NCI-H128 (cell line): ENCODE results near the gene BUB1B.
A peak's percentile ranks its signal among the peaks of the same experiment; 100 is the strongest.
"Not testable (repeated sequence)": the region's sequence is repeated elsewhere in the genome, so short reads cannot be mapped to it uniquely, and the experiment has no call there.

Source experiments
- DNase-seq: peaks from one replicate; lab custom pipeline; 2025; ENCODE audit not compliant: unreplicated experiment; lab: John Stamatoyannopoulos, UW

Gene BUB1B

GRCh38 chr15:40160689-40161688, at the start of gene BUB1B:
TSS of gene BUB1B (plus strand) at chr15:40161069. CDS start at chr15:40161221, 152 bp downstream.
- DNase-seq, result peak; percentile 84

- no peak for DNase-seq
Measured at GRCh38 chr15:40111888-40112287, 49.0 kb upstream of the BUB1B start.

GRCh38 chr15:40112789-40113188, 48.1 kb upstream of the BUB1B start:
- no peak for DNase-seq

GRCh38 chr15:40114218-40114617, 46.7 kb upstream of the BUB1B start:
- no peak for DNase-seq

- DNase-seq, result not testable (repeated sequence)
Measured at GRCh38 chr15:40115106-40115505, 45.8 kb upstream of the BUB1B start.

GRCh38 chr15:40115670-40116093, 45.2 kb upstream of the BUB1B start:
- no peak for DNase-seq

- DNase-seq, result no peak
Measured at GRCh38 chr15:40118473-40118872, 42.4 kb upstream of the BUB1B start.

- DNase-seq, result no peak
Measured at GRCh38 chr15:40121911-40122638, 38.8 kb upstream of the BUB1B start.

GRCh38 chr15:40122989-40123388, 37.9 kb upstream of the BUB1B start:
- not testable (repeated sequence) for DNase-seq

- not testable (repeated sequence) for DNase-seq
Measured at GRCh38 chr15:40123863-40124262, 37.0 kb upstream of the BUB1B start.

- DNase-seq, result not testable (repeated sequence)
Measured at GRCh38 chr15:40124333-40124732, 36.5 kb upstream of the BUB1B start.

GRCh38 chr15:40124807-40125285, 36.0 kb upstream of the BUB1B start:
- not testable (repeated sequence) for DNase-seq

- no peak for DNase-seq
Measured at GRCh38 chr15:40125950-40126349, 34.9 kb upstream of the BUB1B start.

- no peak for DNase-seq
Measured at GRCh38 chr15:40128766-40129660, 31.9 kb upstream of the BUB1B start.

GRCh38 chr15:40130118-40130517, 30.8 kb upstream of the BUB1B start:
- no peak for DNase-seq

- DNase-seq, result no peak
Measured at GRCh38 chr15:40130799-40131502, 29.9 kb upstream of the BUB1B start.

GRCh38 chr15:40133544-40133943, 27.3 kb upstream of the BUB1B start:
- no peak for DNase-seq

GRCh38 chr15:40134885-40135284, 26.0 kb upstream of the BUB1B start:
- no peak for DNase-seq

- DNase-seq, result not testable (repeated sequence)
Measured at GRCh38 chr15:40135846-40136450, 24.9 kb upstream of the BUB1B start.
